ENCODE measurements around the gene EPM2A. TPM values are rescaled to one million over a fixed set of nuclear protein-coding genes. Genes with fewer than 3 reads are reported as not detected.

Gene EPM2A
- polyA plus RNA-seq, 2 of the 4 experiments (the other 2 are of a cell fraction) = 2.4 to 3.0 TPM

DNA sequence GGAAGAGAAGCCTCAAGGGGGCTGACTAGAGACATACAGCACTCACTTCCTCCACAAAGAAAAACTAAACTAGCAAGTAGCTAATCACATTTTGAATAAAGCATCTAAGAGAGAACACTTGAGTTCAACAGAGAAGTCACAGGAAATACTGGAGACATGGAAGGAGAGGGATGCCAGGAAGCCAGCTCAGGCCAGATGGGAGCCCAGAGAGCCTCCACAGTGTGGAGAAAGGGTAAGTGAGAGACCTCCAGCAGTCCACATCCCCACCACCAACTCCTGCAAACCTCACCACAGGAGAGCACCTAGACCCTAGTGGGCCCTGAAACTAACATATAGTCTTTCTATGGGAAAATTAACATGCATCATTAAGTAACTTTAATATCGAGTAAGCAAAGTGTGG, 79.2 kb downstream of the EPM2A start:
- ChIA-PET CTCF (no interaction called here), POLR2A (no interaction called here)
- no peak for TF ChIP-seq POLR2AphosphoS2 (conservative IDR thresholded peaks at IDR 0.05; ENCODE audit: low read length)
- TF ChIP-seq ZSCAN20 (CRISPR knock-in tag; IDR thresholded peaks at IDR 0.05) = no peak
- TF ChIP-seq, protein P1, sequence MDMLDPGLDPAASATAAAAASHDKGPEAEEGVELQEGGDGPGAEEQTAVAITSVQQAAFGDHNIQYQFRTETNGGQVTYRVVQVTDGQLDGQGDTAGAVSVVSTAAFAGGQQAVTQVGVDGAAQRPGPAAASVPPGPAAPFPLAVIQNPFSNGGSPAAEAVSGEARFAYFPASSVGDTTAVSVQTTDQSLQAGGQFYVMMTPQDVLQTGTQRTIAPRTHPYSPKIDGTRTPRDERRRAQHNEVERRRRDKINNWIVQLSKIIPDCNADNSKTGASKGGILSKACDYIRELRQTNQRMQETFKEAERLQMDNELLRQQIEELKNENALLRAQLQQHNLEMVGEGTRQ (IDR thresholded peaks at IDR 0.05) = no peak
- TF ChIP-seq HOXB5 (CRISPR knock-in tag; IDR thresholded peaks at IDR 0.05) = no peak
- TF ChIP-seq, protein P2, sequence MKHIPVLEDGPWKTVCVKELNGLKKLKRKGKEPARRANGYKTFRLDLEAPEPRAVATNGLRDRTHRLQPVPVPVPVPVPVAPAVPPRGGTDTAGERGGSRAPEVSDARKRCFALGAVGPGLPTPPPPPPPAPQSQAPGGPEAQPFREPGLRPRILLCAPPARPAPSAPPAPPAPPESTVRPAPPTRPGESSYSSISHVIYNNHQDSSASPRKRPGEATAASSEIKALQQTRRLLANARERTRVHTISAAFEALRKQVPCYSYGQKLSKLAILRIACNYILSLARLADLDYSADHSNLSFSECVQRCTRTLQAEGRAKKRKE (CRISPR knock-in tag; IDR thresholded peaks at IDR 0.05; ENCODE audit: low read depth) = no peak
- TF ChIP-seq RNF2 (IDR thresholded peaks at IDR 0.05; ENCODE audit: borderline replicate concordance, low read depth) = no peak
- TF ChIP-seq, protein P3, sequence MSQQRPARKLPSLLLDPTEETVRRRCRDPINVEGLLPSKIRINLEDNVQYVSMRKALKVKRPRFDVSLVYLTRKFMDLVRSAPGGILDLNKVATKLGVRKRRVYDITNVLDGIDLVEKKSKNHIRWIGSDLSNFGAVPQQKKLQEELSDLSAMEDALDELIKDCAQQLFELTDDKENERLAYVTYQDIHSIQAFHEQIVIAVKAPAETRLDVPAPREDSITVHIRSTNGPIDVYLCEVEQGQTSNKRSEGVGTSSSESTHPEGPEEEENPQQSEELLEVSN (IDR thresholded peaks at IDR 0.05; ENCODE audit: borderline replicate concordance, low read depth) = no peak
- TF ChIP-seq, protein P4, sequence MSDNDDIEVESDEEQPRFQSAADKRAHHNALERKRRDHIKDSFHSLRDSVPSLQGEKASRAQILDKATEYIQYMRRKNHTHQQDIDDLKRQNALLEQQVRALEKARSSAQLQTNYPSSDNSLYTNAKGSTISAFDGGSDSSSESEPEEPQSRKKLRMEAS (IDR thresholded peaks at IDR 0.05) = no peak
- TF ChIP-seq CBX2 (IDR thresholded peaks at IDR 0.05; ENCODE audit: borderline replicate concordance, low read depth) = no peak
- TF ChIP-seq EHMT2 (IDR thresholded peaks at IDR 0.05; ENCODE audit: low read depth) = no peak
- TF ChIP-seq, protein P5, sequence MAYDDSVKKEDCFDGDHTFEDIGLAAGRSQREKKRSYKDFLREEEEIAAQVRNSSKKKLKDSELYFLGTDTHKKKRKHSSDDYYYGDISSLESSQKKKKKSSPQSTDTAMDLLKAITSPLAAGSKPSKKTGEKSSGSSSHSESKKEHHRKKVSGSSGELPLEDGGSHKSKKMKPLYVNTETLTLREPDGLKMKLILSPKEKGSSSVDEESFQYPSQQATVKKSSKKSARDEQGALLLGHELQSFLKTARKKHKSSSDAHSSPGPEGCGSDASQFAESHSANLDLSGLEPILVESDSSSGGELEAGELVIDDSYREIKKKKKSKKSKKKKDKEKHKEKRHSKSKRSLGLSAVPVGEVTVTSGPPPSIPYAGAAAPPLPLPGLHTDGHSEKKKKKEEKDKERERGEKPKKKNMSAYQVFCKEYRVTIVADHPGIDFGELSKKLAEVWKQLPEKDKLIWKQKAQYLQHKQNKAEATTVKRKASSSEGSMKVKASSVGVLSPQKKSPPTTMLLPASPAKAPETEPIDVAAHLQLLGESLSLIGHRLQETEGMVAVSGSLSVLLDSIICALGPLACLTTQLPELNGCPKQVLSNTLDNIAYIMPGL (CRISPR knock-in tag; IDR thresholded peaks at IDR 0.05; ENCODE audit: borderline replicate concordance) = no peak
- TF ChIP-seq ESRRA (IDR thresholded peaks at IDR 0.05; ENCODE audit: borderline replicate concordance, low read length) = no peak
- no peak for TF ChIP-seq FOSB (CRISPR knock-in tag; IDR thresholded peaks at IDR 0.05)
- no peak for TF ChIP-seq HOXB13 (CRISPR knock-in tag; IDR thresholded peaks at IDR 0.05; ENCODE audit: low read depth)
- TF ChIP-seq TFCP2L1 (CRISPR knock-in tag; IDR thresholded peaks at IDR 0.05) = no peak
- TF ChIP-seq, protein P6, sequence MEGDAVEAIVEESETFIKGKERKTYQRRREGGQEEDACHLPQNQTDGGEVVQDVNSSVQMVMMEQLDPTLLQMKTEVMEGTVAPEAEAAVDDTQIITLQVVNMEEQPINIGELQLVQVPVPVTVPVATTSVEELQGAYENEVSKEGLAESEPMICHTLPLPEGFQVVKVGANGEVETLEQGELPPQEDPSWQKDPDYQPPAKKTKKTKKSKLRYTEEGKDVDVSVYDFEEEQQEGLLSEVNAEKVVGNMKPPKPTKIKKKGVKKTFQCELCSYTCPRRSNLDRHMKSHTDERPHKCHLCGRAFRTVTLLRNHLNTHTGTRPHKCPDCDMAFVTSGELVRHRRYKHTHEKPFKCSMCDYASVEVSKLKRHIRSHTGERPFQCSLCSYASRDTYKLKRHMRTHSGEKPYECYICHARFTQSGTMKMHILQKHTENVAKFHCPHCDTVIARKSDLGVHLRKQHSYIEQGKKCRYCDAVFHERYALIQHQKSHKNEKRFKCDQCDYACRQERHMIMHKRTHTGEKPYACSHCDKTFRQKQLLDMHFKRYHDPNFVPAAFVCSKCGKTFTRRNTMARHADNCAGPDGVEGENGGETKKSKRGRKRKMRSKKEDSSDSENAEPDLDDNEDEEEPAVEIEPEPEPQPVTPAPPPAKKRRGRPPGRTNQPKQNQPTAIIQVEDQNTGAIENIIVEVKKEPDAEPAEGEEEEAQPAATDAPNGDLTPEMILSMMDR (IDR thresholded peaks at IDR 0.05) = no peak
- TF ChIP-seq HEYL (CRISPR knock-in tag; IDR thresholded peaks at IDR 0.05) = no peak
- no peak for TF ChIP-seq ZFP36 (IDR thresholded peaks at IDR 0.05; ENCODE audit: borderline replicate concordance, partially characterized antibody)
- Histone ChIP-seq H3K27ac (no peak overlapping the region), H3K4me2 (no peak overlapping the region), H3K4me3 (no peak overlapping the region), H3K9me3 (no peaks in the 10 kb centered on the region), H3K4me1 (no peaks in the 10 kb centered on the region)
- WGBS (ENCODE audit: missing lambda C conversion rate) = 95% methylated on average over 1 of the region's 1 CpG
- no peak for ATAC-seq
- FAIRE-seq = no peak
- DNase-seq (ENCODE audit: low read depth in 1 of 2, low spot score in 1 of 2) = no peak

DNA sequence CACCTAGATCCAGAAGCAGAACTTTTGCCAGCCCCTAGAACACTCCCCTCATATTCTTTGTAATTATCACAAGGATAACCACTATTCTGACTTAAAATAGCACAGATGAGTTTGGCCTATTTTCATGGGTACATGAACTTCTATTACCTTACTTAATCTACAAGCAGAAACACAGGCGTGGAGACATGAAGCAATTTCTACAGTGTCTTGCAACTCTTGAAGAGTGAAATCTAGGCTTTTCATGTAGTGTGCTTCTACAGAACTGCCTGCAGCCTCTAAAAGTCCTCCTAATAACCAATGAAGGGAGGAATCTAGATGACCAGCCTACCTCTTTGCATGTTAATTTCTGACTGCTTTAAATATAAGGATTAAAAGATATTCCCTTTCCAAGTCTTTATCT, 82.7 kb downstream of the EPM2A start:
- DNase-seq (ENCODE audit: low read depth in 1 of 2, low spot score in 1 of 2) (no peak), ATAC-seq (no peak)
- POLR2A ChIA-PET = no interaction called here

More for the DNA sequence above, 82.7 kb downstream of the EPM2A start:
- FAIRE-seq = no peak
- H3K4me3 ChIP-seq = no peak overlapping the region
- H3K4me1 ChIP-seq = no peaks in the 10 kb centered on the region
- TF ChIP-seq HOXB13 (CRISPR knock-in tag; IDR thresholded peaks at IDR 0.05; ENCODE audit: low read depth) (no peak), MAFK (IDR thresholded peaks at IDR 0.05; ENCODE audit: partially characterized antibody) (no peak), EHMT2 (IDR thresholded peaks at IDR 0.05; ENCODE audit: low read depth) (no peak), PHF8 (IDR thresholded peaks at IDR 0.05; ENCODE audit: borderline replicate concordance, low read depth) (no peak), CHD2 (IDR thresholded peaks at IDR 0.05; ENCODE audit: low read length, partially characterized antibody) (no peak), RAD21 (conservative IDR thresholded peaks at IDR 0.05 in 1 of 2, IDR thresholded peaks at IDR 0.05 in 1 of 2) (no peak), ZNF302 (CRISPR knock-in tag; IDR thresholded peaks at IDR 0.05) (no peak), FOSB (CRISPR knock-in tag; IDR thresholded peaks at IDR 0.05) (no peak), CHD4 (IDR thresholded peaks at IDR 0.05; ENCODE audit: borderline replicate concordance) (no peak), ZSCAN20 (CRISPR knock-in tag; IDR thresholded peaks at IDR 0.05) (no peak), SMC3 (IDR thresholded peaks at IDR 0.05) (no peak)
- TF ChIP-seq, protein P7, sequence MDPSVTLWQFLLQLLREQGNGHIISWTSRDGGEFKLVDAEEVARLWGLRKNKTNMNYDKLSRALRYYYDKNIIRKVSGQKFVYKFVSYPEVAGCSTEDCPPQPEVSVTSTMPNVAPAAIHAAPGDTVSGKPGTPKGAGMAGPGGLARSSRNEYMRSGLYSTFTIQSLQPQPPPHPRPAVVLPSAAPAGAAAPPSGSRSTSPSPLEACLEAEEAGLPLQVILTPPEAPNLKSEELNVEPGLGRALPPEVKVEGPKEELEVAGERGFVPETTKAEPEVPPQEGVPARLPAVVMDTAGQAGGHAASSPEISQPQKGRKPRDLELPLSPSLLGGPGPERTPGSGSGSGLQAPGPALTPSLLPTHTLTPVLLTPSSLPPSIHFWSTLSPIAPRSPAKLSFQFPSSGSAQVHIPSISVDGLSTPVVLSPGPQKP (IDR thresholded peaks at IDR 0.05; ENCODE audit: low read depth, low read length) = no peak
- TF ChIP-seq, protein P4 (IDR thresholded peaks at IDR 0.05) = no peak
- no peak overlapping the region for H3K4me2 ChIP-seq
- WGBS (ENCODE audit: missing lambda C conversion rate) = 88% methylated on average over 1 of the region's 1 CpG
- CTCF ChIA-PET = no interaction called here
- H3K27ac ChIP-seq = no peak overlapping the region
- no peaks in the 10 kb centered on the region for H3K9me3 ChIP-seq

Measured in A549 (cell line).